Epithelial cell of esophagus (primary cell): ENCODE results near the gene ARPC2.

ENCODE experiments used
- DNase-seq: peaks from one replicate; pipeline ENCODE4 v3.0.0; 2010; ENCODE audit warnings: low read depth
- H3K4me3 ChIP-seq: 2 replicates; pipeline ENCODE4 v1.5.1; 2011; ENCODE audit warnings: mild to moderate bottlenecking, low read length, control low read depth
- TF ChIP-seq, protein P1 (sequence below): IDR thresholded peaks from 2 replicates; pipeline ENCODE4 v1.5.1; 2011; ENCODE audit warnings: low read depth, mild to moderate bottlenecking, low read length, control low read depth, inconsistent platforms; ENCODE audit not compliant: insufficient read depth; ENCODE audit errors: missing control alignments

ARPC2 gene

DNA sequence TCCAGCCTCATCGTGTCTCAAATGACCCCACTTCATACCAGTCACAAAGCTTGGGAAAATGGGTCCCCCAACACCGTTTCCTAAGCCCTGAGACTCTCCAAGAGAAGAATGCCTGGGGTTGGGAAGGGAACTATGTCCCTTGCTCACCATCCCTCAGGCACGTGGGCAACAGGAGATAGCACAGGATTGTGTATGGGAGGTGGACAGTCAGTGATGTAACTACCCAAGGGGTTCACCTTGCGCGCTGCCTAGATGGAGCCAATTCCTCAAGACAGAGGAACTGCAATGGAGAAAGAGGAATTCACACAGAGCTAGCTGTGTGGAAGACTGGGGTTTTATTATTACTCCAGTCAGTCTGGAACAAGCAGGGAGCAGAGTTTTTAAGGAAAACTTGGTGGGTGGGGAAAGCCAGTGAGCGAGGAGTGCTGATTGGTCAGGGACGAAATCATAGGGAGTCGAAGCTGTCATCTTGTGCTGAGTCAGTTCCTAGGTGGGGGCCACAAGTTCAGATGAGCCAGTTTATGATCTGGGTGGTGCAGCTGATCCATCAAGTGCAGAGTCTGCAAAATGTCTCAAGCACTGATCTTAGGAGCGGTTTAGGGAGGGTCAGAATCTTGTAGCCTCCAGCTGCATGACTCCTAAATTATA, 36.4 kb upstream of the ARPC2 start:
- TF ChIP-seq, protein P1, sequence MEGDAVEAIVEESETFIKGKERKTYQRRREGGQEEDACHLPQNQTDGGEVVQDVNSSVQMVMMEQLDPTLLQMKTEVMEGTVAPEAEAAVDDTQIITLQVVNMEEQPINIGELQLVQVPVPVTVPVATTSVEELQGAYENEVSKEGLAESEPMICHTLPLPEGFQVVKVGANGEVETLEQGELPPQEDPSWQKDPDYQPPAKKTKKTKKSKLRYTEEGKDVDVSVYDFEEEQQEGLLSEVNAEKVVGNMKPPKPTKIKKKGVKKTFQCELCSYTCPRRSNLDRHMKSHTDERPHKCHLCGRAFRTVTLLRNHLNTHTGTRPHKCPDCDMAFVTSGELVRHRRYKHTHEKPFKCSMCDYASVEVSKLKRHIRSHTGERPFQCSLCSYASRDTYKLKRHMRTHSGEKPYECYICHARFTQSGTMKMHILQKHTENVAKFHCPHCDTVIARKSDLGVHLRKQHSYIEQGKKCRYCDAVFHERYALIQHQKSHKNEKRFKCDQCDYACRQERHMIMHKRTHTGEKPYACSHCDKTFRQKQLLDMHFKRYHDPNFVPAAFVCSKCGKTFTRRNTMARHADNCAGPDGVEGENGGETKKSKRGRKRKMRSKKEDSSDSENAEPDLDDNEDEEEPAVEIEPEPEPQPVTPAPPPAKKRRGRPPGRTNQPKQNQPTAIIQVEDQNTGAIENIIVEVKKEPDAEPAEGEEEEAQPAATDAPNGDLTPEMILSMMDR: no peak
- peak; percentile 33 for DNase-seq
- no peak overlapping the region for H3K4me3 ChIP-seq

DNA sequence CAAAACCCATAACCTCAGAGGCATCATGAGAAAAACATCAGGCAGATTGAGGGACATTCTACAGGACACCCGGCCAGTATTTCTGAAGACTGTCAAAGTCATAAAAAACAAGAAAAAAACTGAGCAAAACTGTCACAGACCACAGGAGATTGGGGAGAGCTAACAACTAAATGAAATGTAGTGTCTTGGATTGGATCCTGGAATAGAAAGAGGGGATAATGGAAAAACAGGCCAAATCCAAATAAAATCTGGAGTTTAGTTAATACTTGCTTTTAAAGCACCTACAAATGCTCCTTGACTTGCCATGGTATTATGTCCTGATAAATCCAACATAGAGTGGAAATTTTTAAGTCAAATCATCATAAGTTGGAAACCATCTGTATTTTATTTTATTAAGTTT, 32.7 kb upstream of the ARPC2 start:
- TF ChIP-seq, protein P1: no peak
- no peak overlapping the region for H3K4me3 ChIP-seq
- no peak for DNase-seq

DNA sequence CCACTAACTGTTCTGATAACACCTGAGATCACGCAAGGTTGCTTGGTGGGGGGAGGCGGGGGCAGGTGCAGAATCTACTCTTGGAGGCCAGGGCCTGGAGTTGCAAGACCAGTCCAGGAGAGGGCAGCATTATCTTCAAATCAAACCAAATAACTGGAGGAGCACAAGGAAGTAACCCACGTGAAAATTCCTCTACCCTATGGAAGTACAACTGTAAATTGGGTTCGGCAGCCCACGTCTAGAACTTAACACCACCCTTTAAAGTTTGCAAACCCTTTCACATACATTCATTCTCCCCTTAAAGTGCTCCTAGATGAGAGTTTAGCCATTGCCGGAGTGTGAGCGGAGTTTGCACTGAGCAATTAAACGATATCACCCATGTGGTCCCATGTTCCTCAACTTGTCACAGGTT, 30.6 kb upstream of the ARPC2 start:
- DNase-seq: peak; percentile 84
- TF ChIP-seq, protein P1: peak; percentile 91
- H3K4me3 ChIP-seq: no peak overlapping the region

DNA sequence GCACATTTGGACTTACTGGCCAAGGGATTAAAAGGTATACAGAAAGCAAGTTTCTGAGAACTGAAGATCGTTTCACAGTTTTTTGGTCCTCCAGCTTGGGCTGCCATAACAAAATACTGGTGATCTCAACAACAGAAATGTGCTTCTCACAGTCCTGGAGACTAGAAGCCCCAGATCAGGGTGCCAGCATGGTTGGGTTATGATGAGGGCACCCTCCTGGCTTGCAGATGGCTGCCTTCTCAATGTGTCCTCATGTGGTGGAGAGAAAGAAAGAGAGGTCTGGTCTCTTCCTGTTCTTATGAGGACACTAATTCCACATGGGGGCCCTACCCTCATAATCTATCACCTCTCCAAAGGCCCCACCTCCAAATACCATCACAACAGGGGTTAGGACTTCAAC, 30.1 kb upstream of the ARPC2 start:
- TF ChIP-seq, protein P1: no peak
- DNase-seq: no peak
- no peak overlapping the region for H3K4me3 ChIP-seq

DNA sequence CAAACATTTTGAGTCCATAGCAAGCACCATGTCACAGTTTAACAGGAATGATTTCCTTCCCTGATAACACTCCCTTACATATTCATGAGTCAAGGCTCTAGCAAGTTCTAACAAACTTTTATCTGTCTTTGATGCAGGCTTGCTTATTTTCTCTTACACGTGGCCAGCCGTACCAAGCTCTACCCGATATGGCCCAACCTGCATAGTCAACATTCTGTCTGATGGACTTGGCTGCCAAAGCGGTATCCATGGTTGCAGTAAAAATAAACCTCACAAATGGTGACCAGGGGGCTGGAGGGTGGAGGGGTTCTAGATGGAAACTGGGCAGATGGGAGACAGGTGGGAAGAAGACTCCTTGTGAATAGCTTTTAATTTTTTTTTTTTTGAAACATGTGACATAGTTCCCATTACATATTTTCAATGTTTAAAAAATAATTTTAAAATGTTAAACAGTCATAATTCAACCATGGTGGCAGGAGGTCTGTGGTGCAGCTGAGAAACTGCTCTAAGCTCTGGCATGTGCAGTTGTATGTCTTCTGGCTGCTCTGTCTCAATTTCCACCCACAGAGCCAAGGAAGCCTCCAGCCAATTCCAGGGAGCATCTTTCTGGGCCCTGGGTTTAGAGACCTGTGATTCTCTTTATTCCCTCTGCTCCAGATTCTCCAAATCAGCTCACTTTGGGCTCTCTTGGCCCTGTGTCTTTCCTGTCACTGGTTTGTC, 29.5 kb upstream of the ARPC2 start:
- DNase-seq: peak; percentile 41
- H3K4me3 ChIP-seq: no peak overlapping the region
- TF ChIP-seq, protein P1: no peak

DNA sequence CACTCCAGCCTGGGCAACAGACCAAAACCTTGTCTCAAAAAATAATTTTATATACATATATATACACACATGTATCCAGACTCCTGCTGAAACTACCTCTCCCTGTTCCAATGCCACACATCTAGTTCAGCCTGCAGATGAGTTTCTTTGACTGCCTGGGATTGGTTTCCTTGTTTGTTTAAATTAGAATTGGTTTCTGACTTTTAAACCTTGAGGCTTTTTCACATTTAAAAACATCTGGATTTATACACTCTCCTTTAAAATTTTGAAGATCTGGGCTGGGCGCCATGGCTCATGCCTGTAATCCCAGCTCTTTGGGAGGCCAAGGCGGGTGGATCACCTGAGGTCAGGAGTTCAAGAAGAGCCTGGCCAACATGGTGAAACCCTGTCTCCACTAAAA, 28.5 kb upstream of the ARPC2 start:
- TF ChIP-seq, protein P1: no peak
- no peak overlapping the region for H3K4me3 ChIP-seq
- DNase-seq: no peak
